ENCODE measurements around the gene TNFRSF13B. TPM values are rescaled to one million over a fixed set of nuclear protein-coding genes. Genes with fewer than 3 reads are reported as not detected.
"Not testable (repeated sequence)": the region's sequence is repeated elsewhere in the genome, so short reads cannot be mapped to it uniquely, and the experiment has no call there.

TNFRSF13B gene
- total RNA-seq, 1 donor from 2014 or later = not detected

GRCh38 chr17:16975744-16976625 is 4.1 kb upstream of the TNFRSF13B start:
- TF ChIP-seq CTCF (IDR thresholded peaks at IDR 0.05; ENCODE audit: unreplicated experiment) = no peak
- no peak for DNase-seq (ENCODE audit: low spot score)
- H3K9me3 Mint-ChIP-seq (ENCODE audit: unreplicated experiment) = no peaks in the 10 kb centered on the region
- H3K4me1 Mint-ChIP-seq (ENCODE audit: unreplicated experiment) = peaks cover 14% of the 10 kb centered on the region
- no peak overlapping the region for H3K4me3 Mint-ChIP-seq (ENCODE audit: unreplicated experiment)
- no peaks in the 10 kb centered on the region for H3K36me3 Mint-ChIP-seq (ENCODE audit: low read depth, unreplicated experiment)
- H3K27me3 Mint-ChIP-seq (ENCODE audit: unreplicated experiment) = no peaks in the 10 kb centered on the region
- H3K27ac Mint-ChIP-seq (ENCODE audit: unreplicated experiment) = no peak overlapping the region

DNA sequence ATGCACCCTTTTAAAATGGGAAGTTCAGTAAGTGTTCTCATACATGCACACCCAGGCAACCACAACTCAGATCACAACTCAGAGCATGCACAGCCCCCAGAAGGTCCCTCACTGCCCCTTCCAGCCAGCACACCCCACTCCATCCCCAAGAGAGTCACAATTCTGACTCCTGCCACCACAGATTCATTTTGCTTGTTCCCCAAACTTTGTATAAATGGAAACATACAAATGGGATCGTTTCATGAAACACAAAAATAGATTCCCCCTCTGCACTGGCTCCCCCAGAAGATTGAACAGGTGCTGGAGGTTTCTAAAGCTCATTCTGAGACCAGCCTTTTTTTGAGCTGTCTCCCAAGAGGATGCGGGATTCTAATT is 3.3 kb upstream of the TNFRSF13B start:
- no peak for DNase-seq (ENCODE audit: low spot score)
- Mint-ChIP-seq H3K27me3 (ENCODE audit: unreplicated experiment) (no peaks in the 10 kb centered on the region), H3K36me3 (ENCODE audit: low read depth, unreplicated experiment) (no peaks in the 10 kb centered on the region), H3K9me3 (ENCODE audit: unreplicated experiment) (no peaks in the 10 kb centered on the region), H3K4me1 (ENCODE audit: unreplicated experiment) (peaks cover 14% of the 10 kb centered on the region), H3K27ac (ENCODE audit: unreplicated experiment) (no peak overlapping the region), H3K4me3 (ENCODE audit: unreplicated experiment) (no peak overlapping the region)
- no peak for TF ChIP-seq CTCF (IDR thresholded peaks at IDR 0.05; ENCODE audit: unreplicated experiment)

- DNase-seq (ENCODE audit: low spot score) = no peak
- Mint-ChIP-seq H3K4me3 (ENCODE audit: unreplicated experiment) (no peak overlapping the region), H3K27ac (ENCODE audit: unreplicated experiment) (no peak overlapping the region), H3K9me3 (ENCODE audit: unreplicated experiment) (no peaks in the 10 kb centered on the region), H3K36me3 (ENCODE audit: low read depth, unreplicated experiment) (no peaks in the 10 kb centered on the region), H3K27me3 (ENCODE audit: unreplicated experiment) (no peaks in the 10 kb centered on the region), H3K4me1 (ENCODE audit: unreplicated experiment) (peaks cover 14% of the 10 kb centered on the region)
- no peak for TF ChIP-seq CTCF (IDR thresholded peaks at IDR 0.05; ENCODE audit: unreplicated experiment)
Observed at GRCh38 chr17:16974569-16975276, 2.8 kb upstream of the TNFRSF13B start.

DNA sequence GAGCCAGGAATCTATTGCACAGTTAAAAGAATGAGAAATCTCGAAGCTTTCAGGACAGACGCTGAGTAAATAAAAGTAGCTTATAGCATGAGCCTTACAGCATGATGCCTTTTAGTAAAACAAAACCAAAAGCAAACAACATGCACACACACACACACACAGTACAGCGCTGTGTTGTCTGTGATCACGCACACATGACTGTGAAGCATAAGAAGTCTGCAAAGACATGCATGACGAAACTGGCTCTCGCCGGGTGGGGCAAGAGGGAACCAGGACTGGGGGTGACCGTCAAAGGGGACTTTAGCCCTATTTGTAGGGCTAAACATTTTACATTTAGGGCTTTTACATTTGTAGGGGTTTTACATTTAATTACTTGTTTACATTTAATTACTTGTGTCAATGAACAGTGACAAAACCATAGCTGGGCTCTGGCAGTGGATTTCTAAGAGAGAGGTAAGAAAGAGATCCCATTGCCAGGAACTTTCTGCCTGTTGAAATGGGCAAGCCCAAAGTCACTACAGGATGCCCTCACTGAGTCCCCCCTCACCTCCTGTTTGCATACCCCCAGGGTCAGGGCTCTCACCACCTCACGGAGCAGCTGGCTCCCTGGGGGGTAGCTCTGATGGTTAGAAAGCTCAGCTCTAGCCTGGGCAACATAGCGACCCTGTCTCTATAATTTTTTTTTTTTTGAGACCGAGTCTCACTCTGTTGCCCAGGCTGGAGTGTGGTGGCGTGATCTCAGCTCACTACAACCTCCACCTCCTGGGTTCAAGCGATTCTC is 2.0 kb upstream of the TNFRSF13B start:
- Mint-ChIP-seq H3K27ac (ENCODE audit: unreplicated experiment) (peak overlapping the region; percentile 80), H3K27me3 (ENCODE audit: unreplicated experiment) (no peaks in the 10 kb centered on the region), H3K36me3 (ENCODE audit: low read depth, unreplicated experiment) (no peaks in the 10 kb centered on the region), H3K4me1 (ENCODE audit: unreplicated experiment) (peaks cover 14% of the 10 kb centered on the region), H3K9me3 (ENCODE audit: unreplicated experiment) (no peaks in the 10 kb centered on the region), H3K4me3 (ENCODE audit: unreplicated experiment) (peak overlapping the region; percentile 49)
- no peak for TF ChIP-seq CTCF (IDR thresholded peaks at IDR 0.05; ENCODE audit: unreplicated experiment)
- DNase-seq (ENCODE audit: low spot score) = no peak

GRCh38 chr17:16973043-16973442 is 1.1 kb upstream of the TNFRSF13B start:
- Mint-ChIP-seq H3K27ac (ENCODE audit: unreplicated experiment) (peak overlapping the region; percentile 45), H3K4me1 (ENCODE audit: unreplicated experiment) (peaks cover 14% of the 10 kb centered on the region), H3K4me3 (ENCODE audit: unreplicated experiment) (peak overlapping the region; percentile 31)
- not testable (repeated sequence) for H3K9me3 Mint-ChIP-seq (ENCODE audit: unreplicated experiment); H3K36me3 Mint-ChIP-seq (ENCODE audit: low read depth, unreplicated experiment); H3K27me3 Mint-ChIP-seq (ENCODE audit: unreplicated experiment); DNase-seq (ENCODE audit: low spot score)

Data from endothelial cell (in vitro differentiated cells).